OCI-LY3 (cell line): Measurements from ENCODE around the gene TMOD2.
"Not testable (repeated sequence)": the region's sequence is repeated elsewhere in the genome, so short reads cannot be mapped to it uniquely, and the experiment has no call there.

ENCODE experiments used
- H2AFZ ChIP-seq: fragments of 200-600, 300-600 bp; shearing (Covaris generic); 2 replicates; pipeline ENCODE4 v1.6.0; 2014; ENCODE audit warnings: antibody characterized with exemption, low read depth, low read length
- H3K27ac ChIP-seq: fragments of 200-600, 300-600 bp; sonication (generic); 2 replicates; pipeline ENCODE4 v1.5.1; 2014; ENCODE audit warnings: mild to moderate bottlenecking, low read length, moderate library complexity, mixed read lengths
- H3K27me3 ChIP-seq: fragments of 200-600, 300-600 bp; sonication (generic); 2 replicates; pipeline ENCODE4 v1.6.1; 2014; ENCODE audit warnings: low read depth, low read length, mixed read lengths
- H3K36me3 ChIP-seq: fragments of 200-600, 300-600 bp; sonication (generic); replicated peaks from 2 replicates; pipeline ENCODE3; 2014; ENCODE audit warnings: low read depth, low read length, mixed read lengths
- H3K4me1 ChIP-seq: fragments of 300-600, 200-600 bp; sonication (generic); 2 replicates; pipeline ENCODE4 v1.6.1; 2014; ENCODE audit warnings: low read length, mixed read lengths
- H3K4me2 ChIP-seq: fragments of 200-600, 300-600 bp; sonication (generic); 2 replicates; pipeline ENCODE4 v1.6.1; 2014; ENCODE audit warnings: low read length, mixed read lengths
- H3K4me3 ChIP-seq: fragments of 300-600, 200-600 bp; sonication (generic); 2 replicates; pipeline ENCODE4 v1.5.1; 2014; ENCODE audit warnings: antibody characterized with exemption, mild to moderate bottlenecking, low read length, moderate library complexity
- H3K79me2 ChIP-seq: fragments of 300-600, 200-600 bp; shearing (Covaris generic); 2 replicates; pipeline ENCODE4 v1.6.1; 2014; ENCODE audit warnings: mild to moderate bottlenecking, low read length, mixed read lengths
- H3K9ac ChIP-seq: fragments of 300-600, 200-600 bp; shearing (Covaris generic); 2 replicates; pipeline ENCODE4 v1.6.0; 2014; ENCODE audit warnings: mild to moderate bottlenecking, low read length, moderate library complexity
- H3K9me3 ChIP-seq: fragments of 200-600, 300-600 bp; shearing (Covaris generic); 2 replicates; pipeline ENCODE4 v1.6.1; 2014; ENCODE audit warnings: low read length, mixed read lengths; ENCODE audit not compliant: insufficient read depth
- H4K20me1 ChIP-seq: fragments of 200-600, 300-600 bp; sonication (generic); 2 replicates; pipeline ENCODE4 v1.6.1; 2016; ENCODE audit warnings: low read length, mixed read lengths; ENCODE audit not compliant: insufficient read depth
- EZH2phosphoT487 ChIP-seq: fragments of 200-600 bp; shearing (Covaris generic); IDR thresholded peaks from 2 replicates; pipeline ENCODE4 v1.6.1; 2018; ENCODE audit warnings: antibody characterized with exemption, mixed run types, low read depth
- TF ChIP-seq, protein P1 (sequence below): fragments of 200-600, 300-600 bp; sonication (generic); IDR thresholded peaks from 2 replicates; pipeline ENCODE4 v1.5.1; 2014; ENCODE audit warnings: antibody characterized with exemption, low read length, low read depth

The TMOD2 gene

DNA sequence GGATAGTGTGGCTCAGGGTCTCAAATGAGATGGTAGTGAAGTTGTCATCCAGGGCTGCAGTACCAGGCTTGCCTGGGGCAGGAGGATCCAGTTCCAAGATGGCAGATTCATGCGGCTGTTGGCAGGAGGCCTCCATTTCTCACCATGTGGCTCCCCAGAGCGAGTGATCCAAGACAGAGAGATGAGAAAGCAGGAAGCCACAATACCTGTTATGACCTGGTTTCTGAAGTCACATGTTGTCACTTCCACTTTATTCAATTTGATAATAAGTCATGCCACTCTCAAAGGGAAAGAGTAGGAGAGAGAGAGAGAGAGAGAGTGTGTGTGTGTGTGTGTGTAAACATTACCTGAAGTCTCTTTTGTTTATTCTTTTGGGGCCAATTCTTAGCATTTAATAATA lies 30.1 kb downstream of the TMOD2 start:
- Histone ChIP-seq H3K4me3 (no peak overlapping the region), H4K20me1 (no peaks in the 10 kb centered on the region), H3K36me3 (peaks cover 8% of the 10 kb centered on the region), H3K27me3 (no peaks in the 10 kb centered on the region), H3K27ac (no peak overlapping the region), H2AFZ (no peak overlapping the region), H3K9ac (no peak overlapping the region), H3K79me2 (no peaks in the 10 kb centered on the region), H3K9me3 (no peaks in the 10 kb centered on the region), H3K4me1 (peaks cover 4% of the 10 kb centered on the region; the same call in 1 of the 2 replicates), H3K4me2 (no peak overlapping the region)
- TF ChIP-seq, protein P1, sequence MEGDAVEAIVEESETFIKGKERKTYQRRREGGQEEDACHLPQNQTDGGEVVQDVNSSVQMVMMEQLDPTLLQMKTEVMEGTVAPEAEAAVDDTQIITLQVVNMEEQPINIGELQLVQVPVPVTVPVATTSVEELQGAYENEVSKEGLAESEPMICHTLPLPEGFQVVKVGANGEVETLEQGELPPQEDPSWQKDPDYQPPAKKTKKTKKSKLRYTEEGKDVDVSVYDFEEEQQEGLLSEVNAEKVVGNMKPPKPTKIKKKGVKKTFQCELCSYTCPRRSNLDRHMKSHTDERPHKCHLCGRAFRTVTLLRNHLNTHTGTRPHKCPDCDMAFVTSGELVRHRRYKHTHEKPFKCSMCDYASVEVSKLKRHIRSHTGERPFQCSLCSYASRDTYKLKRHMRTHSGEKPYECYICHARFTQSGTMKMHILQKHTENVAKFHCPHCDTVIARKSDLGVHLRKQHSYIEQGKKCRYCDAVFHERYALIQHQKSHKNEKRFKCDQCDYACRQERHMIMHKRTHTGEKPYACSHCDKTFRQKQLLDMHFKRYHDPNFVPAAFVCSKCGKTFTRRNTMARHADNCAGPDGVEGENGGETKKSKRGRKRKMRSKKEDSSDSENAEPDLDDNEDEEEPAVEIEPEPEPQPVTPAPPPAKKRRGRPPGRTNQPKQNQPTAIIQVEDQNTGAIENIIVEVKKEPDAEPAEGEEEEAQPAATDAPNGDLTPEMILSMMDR: no peak
- TF ChIP-seq EZH2phosphoT487: no peak

DNA sequence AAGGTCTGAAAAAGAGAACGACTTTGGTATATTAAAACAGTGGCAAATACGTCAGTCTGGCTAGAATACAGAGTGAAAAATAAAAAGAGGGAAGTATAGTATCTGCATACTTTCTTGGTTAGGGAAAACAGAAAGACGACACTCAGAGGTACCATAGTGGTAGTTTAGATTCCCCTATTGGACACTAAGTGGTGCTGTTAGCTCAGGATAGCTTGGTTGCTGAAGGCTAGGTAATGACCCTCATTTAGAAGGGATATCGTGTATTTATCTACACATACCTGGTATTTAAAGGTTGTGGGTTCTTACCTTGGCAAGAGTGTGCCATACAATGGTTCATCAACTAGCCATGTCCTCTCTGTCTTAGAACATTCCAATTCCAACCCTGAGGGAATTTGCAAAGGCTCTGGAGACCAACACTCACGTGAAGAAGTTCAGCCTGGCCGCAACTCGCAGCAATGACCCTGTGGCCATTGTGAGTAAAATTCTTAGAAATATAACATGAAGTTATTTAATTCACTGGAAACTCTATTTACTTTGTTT lies 31.0 kb downstream of the TMOD2 start:
- Histone ChIP-seq H3K27me3 (no peaks in the 10 kb centered on the region), H3K79me2 (no peaks in the 10 kb centered on the region), H2AFZ (no peak overlapping the region), H3K36me3 (peaks cover 10% of the 10 kb centered on the region), H4K20me1 (no peaks in the 10 kb centered on the region), H3K4me2 (no peak overlapping the region), H3K9ac (no peak overlapping the region), H3K4me3 (no peak overlapping the region), H3K9me3 (no peaks in the 10 kb centered on the region), H3K4me1 (0 out of 2 replicates have a peak, but pooled peaks cover 3% of the 10 kb centered on the region), H3K27ac (no peak overlapping the region)
- no peak for TF ChIP-seq EZH2phosphoT487
- TF ChIP-seq, protein P1: peak; percentile 30

DNA sequence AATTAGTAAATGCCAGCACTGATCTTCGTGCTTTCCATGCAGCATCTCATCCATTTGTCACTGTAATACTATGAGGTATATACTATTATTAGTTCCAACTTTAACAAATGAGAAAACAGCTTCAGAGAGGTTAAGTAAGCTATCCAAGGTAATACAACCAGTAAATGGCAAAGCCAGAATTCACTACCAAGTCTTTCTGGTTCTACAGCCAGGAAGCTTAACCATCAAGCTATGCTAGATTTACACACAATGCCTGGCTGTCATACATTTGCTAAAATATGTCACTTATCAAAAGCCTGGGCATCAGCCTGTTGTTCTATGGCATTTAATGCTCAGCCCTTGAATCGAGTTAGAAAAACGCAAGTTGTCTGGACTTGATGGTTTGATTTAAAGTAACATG lies 32.6 kb downstream of the TMOD2 start:
- H3K27ac ChIP-seq: no peak overlapping the region
- H3K27me3 ChIP-seq: no peaks in the 10 kb centered on the region
- H3K4me3 ChIP-seq: no peak overlapping the region
- no peaks in the 10 kb centered on the region for H3K9me3 ChIP-seq
- no peak for TF ChIP-seq EZH2phosphoT487
- TF ChIP-seq, protein P1: no peak
- H3K4me2 ChIP-seq: no peak overlapping the region
- H3K4me1 ChIP-seq: 0 out of 2 replicates have a peak, but pooled peaks cover 3% of the 10 kb centered on the region
- no peaks in the 10 kb centered on the region for H4K20me1 ChIP-seq
- no peak overlapping the region for H3K9ac ChIP-seq
- H3K79me2 ChIP-seq: no peaks in the 10 kb centered on the region
- no peak overlapping the region for H2AFZ ChIP-seq
- H3K36me3 ChIP-seq: peaks cover 10% of the 10 kb centered on the region

DNA sequence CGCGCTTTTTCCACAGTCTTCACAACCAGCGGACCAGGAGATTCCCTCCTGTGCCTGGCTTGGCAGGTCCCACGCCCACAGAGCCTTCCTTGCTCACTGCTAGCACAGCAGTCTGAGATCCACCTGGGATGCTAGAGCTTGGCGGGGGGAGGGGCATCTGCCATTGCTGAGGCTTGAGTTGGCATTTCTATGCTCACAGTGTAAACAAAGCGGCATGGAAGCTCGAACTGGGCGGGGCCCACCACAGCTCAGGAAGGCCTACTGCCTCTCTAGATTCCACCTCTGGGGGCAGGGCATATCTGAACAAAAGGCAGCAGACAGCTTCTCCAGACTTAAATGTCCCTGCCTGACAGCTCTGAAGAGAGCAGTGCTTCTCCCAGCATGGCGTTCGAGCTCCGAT lies 35.7 kb downstream of the TMOD2 start:
- not testable (repeated sequence) for H2AFZ ChIP-seq, H3K27me3 ChIP-seq, H3K4me3 ChIP-seq, H3K9me3 ChIP-seq, H3K27ac ChIP-seq, H3K9ac ChIP-seq, H3K36me3 ChIP-seq, H4K20me1 ChIP-seq, H3K4me1 ChIP-seq, H3K79me2 ChIP-seq, H3K4me2 ChIP-seq

DNA sequence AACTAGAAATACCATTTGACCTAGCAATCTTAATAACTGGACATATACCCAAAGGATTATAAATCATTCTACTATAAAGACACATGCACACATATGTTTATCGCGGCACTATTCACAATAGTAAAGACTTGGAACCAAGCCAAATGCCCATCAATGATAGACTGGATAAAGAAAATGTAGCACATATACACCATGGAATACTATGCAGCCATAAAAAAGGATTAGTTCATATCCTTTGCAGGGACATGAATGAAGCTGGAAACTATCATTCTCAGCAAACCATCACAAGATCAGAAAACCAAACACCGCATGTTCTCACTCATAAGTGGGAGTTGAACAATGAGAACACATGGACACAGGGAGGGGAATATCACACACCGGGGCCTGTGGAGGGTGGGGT lies 41.1 kb downstream of the TMOD2 start:
- not testable (repeated sequence) for H3K9ac ChIP-seq, H3K4me1 ChIP-seq, H3K9me3 ChIP-seq, H3K27ac ChIP-seq, H3K79me2 ChIP-seq, H2AFZ ChIP-seq, H3K27me3 ChIP-seq, H3K4me2 ChIP-seq, H3K36me3 ChIP-seq, H4K20me1 ChIP-seq, H3K4me3 ChIP-seq
